GM21825 (cell line): ENCODE data around the gene USP34.
"Not testable (repeated sequence)": the region's sequence is repeated elsewhere in the genome, so short reads cannot be mapped to it uniquely, and the experiment has no call there.

ENCODE experiments used
- ATAC-seq: cut with Tn5 transposase; IDR thresholded peaks from one replicate; pipeline ENCODE4 v1.9.1; 2021; ENCODE audit warnings: mild to moderate bottlenecking, moderate library complexity; ENCODE audit not compliant: unreplicated experiment

Gene USP34

GRCh38 chr2:61167579-61167978, 303.3 kb downstream of the USP34 start:
- no peak for ATAC-seq

GRCh38 chr2:61165946-61166345, 304.9 kb downstream of the USP34 start:
- ATAC-seq = no peak

DNA sequence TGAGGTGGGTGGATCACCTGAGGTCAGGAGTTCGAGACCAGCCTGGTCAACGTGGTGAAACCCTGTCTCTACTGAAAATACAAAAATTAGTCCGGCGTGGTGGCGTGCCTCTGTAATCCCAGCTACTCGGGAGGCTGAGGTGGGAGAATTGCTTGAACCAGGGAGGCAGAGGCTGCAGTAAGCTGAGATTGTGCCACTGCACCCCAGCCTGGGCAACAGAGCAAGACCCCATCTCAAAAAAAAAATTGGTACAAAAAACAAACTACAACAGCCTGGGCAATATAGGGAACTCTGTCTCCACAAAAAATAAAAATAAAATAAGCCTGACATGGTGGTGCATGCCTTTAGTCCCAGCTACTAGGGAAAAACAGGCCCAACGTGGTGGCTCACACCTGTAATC, 305.8 kb downstream of the USP34 start:
- not testable (repeated sequence) for ATAC-seq

DNA sequence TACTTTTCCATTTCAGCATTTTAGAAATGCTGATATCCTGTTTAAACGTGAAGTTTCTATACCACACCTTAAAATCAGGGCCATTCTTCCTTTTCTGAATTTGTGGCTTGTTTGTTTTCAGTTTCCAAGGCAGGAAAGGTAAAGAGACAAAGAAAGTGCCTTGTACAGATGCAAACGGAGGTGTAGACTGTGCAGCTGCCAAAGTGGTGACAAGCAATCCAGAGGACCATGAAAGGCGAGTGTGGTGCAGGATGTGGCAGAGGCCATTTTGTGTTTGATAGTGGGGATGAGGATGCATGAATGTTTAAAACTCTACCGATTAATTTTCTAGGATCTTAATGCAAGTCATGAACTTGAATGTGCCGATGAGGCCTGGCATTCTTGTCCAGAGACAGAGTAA, 308.2 kb downstream of the USP34 start:
- ATAC-seq = no peak

- no peak for ATAC-seq
Observed at GRCh38 chr2:61161888-61162287, 309.0 kb downstream of the USP34 start, which contains the start of gene C2orf74. TSS of gene C2orf74 (plus strand) at chr2:61162188. CDS start at chr2:61162515, 327 bp downstream.

DNA sequence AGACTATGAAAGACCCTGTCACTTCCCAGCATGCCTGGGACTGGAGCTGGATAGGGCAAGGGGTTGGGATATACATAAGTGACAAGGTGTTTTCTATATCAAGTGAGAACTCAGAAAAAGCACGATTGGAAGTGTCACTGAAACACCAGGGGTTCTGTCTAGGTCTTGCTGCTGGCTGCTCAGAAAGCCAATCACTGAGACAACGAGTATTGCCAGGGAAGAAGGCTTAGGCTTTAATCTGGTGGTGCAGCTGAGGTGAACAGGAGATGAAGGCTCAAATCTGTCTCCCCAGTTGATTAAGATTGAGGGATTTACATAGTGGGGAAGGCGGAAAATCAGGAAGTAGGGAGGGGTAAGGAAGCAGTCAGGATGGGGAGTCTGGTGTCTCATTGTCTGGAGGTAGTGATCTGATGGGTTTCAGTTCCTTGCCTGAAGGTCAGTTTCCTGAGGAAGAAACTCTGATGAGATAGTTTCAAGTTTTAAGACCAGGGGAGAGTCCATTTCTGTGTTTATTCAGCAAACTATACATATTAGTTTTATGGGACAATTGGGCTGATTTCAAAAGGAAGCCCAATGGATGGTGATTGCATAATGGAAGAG, 312.4 kb downstream of the USP34 start:
- ATAC-seq = no peak

- no peak for ATAC-seq
Observed at GRCh38 chr2:61157371-61158003, 313.4 kb downstream of the USP34 start.

GRCh38 chr2:61151436-61151835, 319.5 kb downstream of the USP34 start:
- ATAC-seq = no peak

DNA sequence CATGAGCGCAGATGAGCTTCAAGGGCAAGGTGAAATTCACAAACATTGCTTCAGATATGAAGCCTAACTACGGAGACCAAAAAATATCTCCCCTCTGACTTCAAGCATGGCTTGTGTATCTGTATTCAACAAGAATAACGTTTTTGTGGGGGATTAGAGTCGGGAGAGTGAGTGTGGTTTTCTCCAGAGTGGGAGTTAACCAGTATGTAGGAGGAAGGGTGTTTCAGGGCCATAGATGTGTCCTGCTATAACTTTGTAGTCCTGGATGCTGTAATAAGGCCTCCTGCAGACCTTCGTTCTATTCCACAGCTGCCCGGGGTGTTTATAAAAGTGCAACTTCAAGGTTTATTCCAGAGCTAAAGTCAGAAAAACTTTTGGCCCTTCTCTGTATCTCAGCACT, 321.8 kb downstream of the USP34 start:
- no peak for ATAC-seq

DNA sequence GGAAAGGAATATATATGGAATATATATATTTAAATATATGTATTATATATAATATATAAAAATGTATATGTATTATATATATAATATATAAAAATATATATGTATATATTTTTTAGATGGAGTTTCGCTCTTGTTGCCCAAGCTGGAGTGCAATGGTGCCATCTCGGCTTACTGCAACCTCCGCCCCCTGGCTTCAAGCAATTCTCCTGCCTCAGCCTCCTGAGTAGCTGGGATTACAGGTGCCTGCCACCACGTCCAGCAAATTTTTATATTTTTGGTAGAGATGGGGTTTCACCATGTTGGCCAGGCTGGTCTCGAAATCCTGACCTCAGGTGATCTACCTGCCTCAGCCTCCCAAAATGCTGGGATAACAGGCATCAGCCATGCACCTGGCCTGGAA, 322.8 kb downstream of the USP34 start:
- not testable (repeated sequence) for ATAC-seq

- no peak for ATAC-seq
Observed at GRCh38 chr2:61145990-61146389, 324.9 kb downstream of the USP34 start.

DNA sequence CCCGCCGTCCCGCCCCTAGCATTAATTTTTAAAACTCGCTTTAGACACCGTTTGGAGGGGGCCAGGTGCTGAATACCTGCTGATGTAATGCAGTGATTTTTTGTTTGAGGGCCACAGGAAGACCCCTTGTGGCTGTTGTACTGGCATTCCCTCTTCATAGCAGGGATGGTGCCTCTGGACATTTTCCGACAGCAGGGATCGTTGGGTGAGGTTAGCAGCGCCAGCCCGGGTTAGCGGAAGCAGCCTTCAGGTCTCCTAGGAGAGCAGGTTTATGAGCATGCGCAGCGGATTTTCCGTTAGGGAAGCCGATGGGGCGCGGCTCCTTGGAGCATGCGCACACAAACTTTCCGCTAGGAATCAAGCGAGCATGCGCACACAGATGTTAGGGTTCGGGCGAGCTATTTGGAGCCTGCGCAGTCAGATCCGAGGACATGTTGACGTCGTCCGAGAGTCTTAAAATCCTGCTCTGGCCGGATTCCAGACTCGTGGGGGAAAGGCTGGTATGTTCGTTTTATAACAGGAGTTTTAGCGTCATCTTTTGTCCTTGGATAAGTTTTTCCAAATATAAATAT, 326.1 kb downstream of the USP34 start:
- peak; percentile 85 for ATAC-seq

GRCh38 chr2:61141151-61141550, 329.7 kb downstream of the USP34 start:
- ATAC-seq = no peak

GRCh38 chr2:61138859-61139258, 332.0 kb downstream of the USP34 start:
- ATAC-seq = no peak
